BLaER1 treated with 17β-estradiol and CSF1 and Interleukin-3, amounts not matched to agents 10 nM and 100 nM (cell line): ENCODE data around the gene S100A16.

Source experiments
- H3K27ac ChIP-seq, 11 experiments: shearing (Covaris generic); formaldehyde crosslinking; 2 replicates each; pipeline ENCODE4 v1.8.1; 2022
- H3K27me3 ChIP-seq, 11 experiments: shearing (Covaris generic); formaldehyde crosslinking; 2 replicates each; pipeline ENCODE4 v1.8.1; 2022
- H3K36me3 ChIP-seq, 11 experiments: shearing (Covaris generic); formaldehyde crosslinking; 2 replicates each; pipeline ENCODE4 v1.8.1; 2022
- H3K4me1 ChIP-seq, 10 experiments: shearing (Covaris generic); formaldehyde crosslinking; 2 replicates each; pipeline ENCODE4 v1.8.1; 2022
- H3K4me2 ChIP-seq, 11 experiments: shearing (Covaris generic); formaldehyde crosslinking; 2 replicates each; pipeline ENCODE4 v1.8.1; 2022
- H3K4me3 ChIP-seq, 10 experiments: shearing (Covaris generic); formaldehyde crosslinking; 2 replicates each; pipeline ENCODE4 v1.8.1; 2022
- H3K9ac ChIP-seq, 11 experiments: shearing (Covaris generic); formaldehyde crosslinking; 2 replicates each; pipeline ENCODE4 v1.8.1; 2022
- H3K9me3 ChIP-seq, 11 experiments: shearing (Covaris generic); formaldehyde crosslinking; replicated peaks in 1 of 11; 2 replicates each; pipeline ENCODE4 v1.8.1; 2022
- H4K20me1 ChIP-seq, 11 experiments: shearing (Covaris generic); formaldehyde crosslinking; 2 replicates each; pipeline ENCODE4 v1.8.1; 2022
- Cebpa-rat ChIP-seq, 11 experiments: shearing (Covaris generic); IDR thresholded peaks; 2 replicates each; pipeline ENCODE4 v1.8.1; 2022

S100A16 gene

DNA sequence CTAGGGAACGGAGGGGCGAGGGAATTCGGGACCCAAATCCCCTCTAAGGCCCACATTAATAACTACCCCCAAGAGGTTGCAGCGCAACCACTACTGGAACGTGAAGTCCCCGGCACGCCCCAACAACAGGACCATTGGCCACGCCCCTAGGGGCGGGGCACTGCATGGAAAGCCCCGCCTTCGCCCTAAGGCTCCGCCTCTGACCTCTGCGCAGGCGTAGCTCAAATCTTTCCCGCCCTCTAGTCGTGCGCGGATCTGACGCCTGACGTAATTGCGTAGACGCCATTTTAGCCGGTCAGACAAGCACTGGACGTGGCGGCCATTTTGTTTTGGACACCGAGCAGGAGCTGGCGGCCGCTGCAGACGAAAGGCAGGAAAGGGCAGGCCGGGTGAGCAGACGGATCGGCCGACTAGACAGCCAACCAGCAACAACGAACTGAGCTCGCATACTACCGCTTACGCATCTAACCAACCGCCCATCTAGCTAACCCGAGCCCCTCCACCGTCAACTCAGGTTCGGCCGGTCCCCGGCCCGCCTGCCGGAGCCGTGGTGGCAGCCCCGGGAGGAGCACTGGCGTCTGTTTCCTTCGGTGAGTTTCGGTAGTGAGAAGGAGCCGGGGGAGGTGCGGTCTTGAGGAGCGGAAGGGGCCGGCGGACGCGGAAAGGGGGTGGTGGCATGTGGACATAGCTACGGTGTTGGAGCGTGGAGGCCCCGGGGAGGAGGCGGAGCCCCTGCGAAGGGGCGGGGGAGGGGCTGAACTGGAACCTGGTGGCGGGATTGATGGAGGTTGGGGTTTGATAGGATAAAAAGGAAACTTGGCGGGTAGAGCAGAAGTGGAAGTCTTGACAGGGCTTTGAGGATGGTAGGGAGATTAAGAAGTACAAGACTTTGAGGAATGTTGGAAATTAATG is 21.1 kb upstream of the S100A16 start, which contains the start of gene CHTOP:
CHTOP (plus strand) TSS at position 313 of the 912 bp plus-strand sequence. CDS start 2,523 bp downstream, outside the sequence.
- peaks cover 0 to 14% (median 3%) of the 10 kb centered on the region in 11 experiments; a peak in 6 of 22 replicates for H3K9me3 ChIP-seq
- peaks cover 0 to 17% (median 0%) of the 10 kb centered on the region in 11 experiments; a peak in 8 of 22 replicates for H4K20me1 ChIP-seq
- peak within 1 kb of the TSS; percentile 98 to 100 (median 99) for H3K27ac ChIP-seq
- peaks cover 36 to 60% (median 40%) of the 10 kb centered on the region in 11 experiments for H3K36me3 ChIP-seq
- peak within 1 kb of the TSS; percentile 76 to 96 (median 91) for H3K4me2 ChIP-seq
- TF ChIP-seq Cebpa-rat (IDR thresholded peaks at IDR 0.05) = no peak
- peak within 1 kb of the TSS; percentile 71 to 85 (median 80) for H3K4me3 ChIP-seq
- H3K9ac ChIP-seq = peak within 1 kb of the TSS; percentile 98 to 100 (median 99)
- H3K27me3 ChIP-seq = no peaks in the 10 kb centered on the region
- peaks cover 65 to 72% (median 70%) of the 10 kb centered on the region in 10 experiments for H3K4me1 ChIP-seq

- Histone ChIP-seq H3K27ac (peak overlapping the region in 10 of 11 experiments; percentile 98 to 100 (median 99); a peak in 17 of 22 replicates), H3K9me3 (peaks cover 0 to 14% (median 3%) of the 10 kb centered on the region in 11 experiments; a peak in 6 of 22 replicates), H3K9ac (peak overlapping the region in 3 of 11 experiments; percentile 98 to 100 (median 99); a peak in 4 of 22 replicates), H3K27me3 (no peaks in the 10 kb centered on the region), H3K4me1 (peaks cover 72 to 80% (median 77%) of the 10 kb centered on the region in 10 experiments), H3K4me3 (peak overlapping the region in 9 of 10 experiments; percentile 73 to 85 (median 81); a peak in 15 of 20 replicates), H3K4me2 (peak overlapping the region; percentile 21 to 93 (median 48); a peak in 21 of 22 replicates), H4K20me1 (peaks cover 0 to 17% (median 0%) of the 10 kb centered on the region in 11 experiments; a peak in 8 of 22 replicates), H3K36me3 (peaks cover 28 to 52% (median 33%) of the 10 kb centered on the region in 11 experiments)
- TF ChIP-seq Cebpa-rat (IDR thresholded peaks at IDR 0.05) = no peak
These were observed 20.3 kb upstream of the S100A16 start for GRCh38 chr1:153633161-153633753.

DNA sequence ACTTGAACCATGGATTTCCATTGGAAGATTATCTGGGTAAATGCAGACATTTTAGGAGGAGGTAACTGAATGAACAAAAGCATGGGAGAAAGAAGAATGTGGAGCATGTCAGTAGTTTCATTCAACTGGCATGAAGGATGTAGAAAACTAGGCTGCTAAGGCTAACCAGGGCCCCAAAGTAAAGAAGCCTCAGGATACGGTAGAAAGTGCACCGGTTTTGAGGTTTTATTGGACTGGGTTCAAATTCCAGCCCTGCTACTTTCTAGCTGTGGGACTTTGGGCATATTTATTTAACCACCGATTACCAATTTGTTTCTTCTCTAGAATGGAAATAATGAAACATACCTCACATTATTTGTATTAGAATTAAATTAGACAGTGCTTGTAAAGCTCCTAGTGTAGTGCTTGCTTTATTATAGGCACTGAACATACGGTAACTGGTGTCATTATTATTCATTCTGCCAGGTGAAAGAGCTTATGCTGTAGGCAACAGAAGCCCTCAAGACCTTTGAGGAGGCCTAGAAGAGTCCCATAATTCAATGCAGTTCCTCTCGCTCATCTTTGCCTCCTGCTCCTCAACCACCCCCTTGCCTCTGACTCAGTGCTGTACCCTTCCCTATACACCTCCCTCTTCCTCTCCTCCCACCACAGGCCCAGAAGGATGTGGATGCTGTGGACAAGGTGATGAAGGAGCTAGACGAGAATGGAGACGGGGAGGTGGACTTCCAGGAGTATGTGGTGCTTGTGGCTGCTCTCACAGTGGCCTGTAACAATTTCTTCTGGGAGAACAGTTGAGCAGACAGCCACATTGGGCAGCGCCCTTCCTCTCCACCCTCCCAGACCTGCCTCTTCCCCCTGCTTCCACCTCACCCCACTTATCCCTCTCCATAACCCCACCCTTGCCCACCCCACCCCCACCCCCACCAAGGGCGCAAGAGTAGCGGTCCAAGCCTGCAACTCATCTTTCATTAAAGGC is 18.4 kb upstream of the S100A16 start:
- Histone ChIP-seq H3K27me3 (no peaks in the 10 kb centered on the region), H3K9ac (peak overlapping the region in 1 of 11 experiments; percentile 74; a peak in 2 of 22 replicates), H3K9me3 (peaks cover 0 to 14% (median 3%) of the 10 kb centered on the region in 11 experiments; a peak in 6 of 22 replicates), H3K27ac (peak overlapping the region; percentile 16 to 92 (median 84); a peak in 12 of 22 replicates), H3K36me3 (peaks cover 9 to 33% (median 14%) of the 10 kb centered on the region in 11 experiments), H4K20me1 (peaks cover 0 to 15% (median 0%) of the 10 kb centered on the region in 11 experiments; a peak in 8 of 22 replicates), H3K4me1 (peaks cover 78 to 86% (median 83%) of the 10 kb centered on the region in 10 experiments), H3K4me3 (no peak overlapping the region), H3K4me2 (peak overlapping the region; percentile 20 to 100 (median 97); a peak in 17 of 22 replicates)
- TF ChIP-seq Cebpa-rat (IDR thresholded peaks at IDR 0.05) = no peak

DNA sequence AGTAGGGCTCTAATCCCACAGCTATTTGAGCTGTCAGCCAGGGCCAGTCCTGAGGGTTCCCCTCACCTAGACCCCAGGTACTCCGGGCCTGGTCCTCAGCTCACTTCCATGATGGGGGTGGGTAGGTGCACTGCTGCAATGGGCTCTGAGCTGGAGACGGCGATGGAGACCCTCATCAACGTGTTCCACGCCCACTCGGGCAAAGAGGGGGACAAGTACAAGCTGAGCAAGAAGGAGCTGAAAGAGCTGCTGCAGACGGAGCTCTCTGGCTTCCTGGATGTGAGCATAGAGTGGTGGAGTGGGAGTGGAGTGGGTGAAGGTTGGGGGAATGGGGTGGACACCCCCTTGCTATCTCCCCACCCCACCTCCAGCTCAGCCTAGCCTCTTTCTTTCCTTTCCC is 17.4 kb upstream of the S100A16 start:
- Histone ChIP-seq H3K4me2 (peak overlapping the region; percentile 84 to 100 (median 97)), H3K4me3 (peak overlapping the region in 5 of 10 experiments; percentile 20 to 75 (median 62); a peak in 7 of 20 replicates), H3K9me3 (peaks cover 0 to 14% (median 3%) of the 10 kb centered on the region in 11 experiments; a peak in 6 of 22 replicates), H3K27me3 (no peaks in the 10 kb centered on the region), H3K9ac (peak overlapping the region in 9 of 11 experiments; percentile 36 to 91 (median 82); a peak in 12 of 22 replicates), H4K20me1 (peaks cover 0 to 5% (median 0%) of the 10 kb centered on the region in 11 experiments; a peak in 7 of 22 replicates), H3K4me1 (peaks cover 78 to 86% (median 83%) of the 10 kb centered on the region in 10 experiments), H3K36me3 (peaks cover under 1 to 31% (median 8%) of the 10 kb centered on the region in 11 experiments; a peak in 19 of 22 replicates), H3K27ac (peak overlapping the region; percentile 66 to 92 (median 86); a peak in 18 of 22 replicates)
- no peak for TF ChIP-seq Cebpa-rat (IDR thresholded peaks at IDR 0.05)

- TF ChIP-seq Cebpa-rat (IDR thresholded peaks at IDR 0.05) = no peak
- Histone ChIP-seq H3K9ac (peak overlapping the region in 9 of 11 experiments; percentile 52 to 91 (median 82); a peak in 14 of 22 replicates), H3K4me2 (peak overlapping the region; percentile 84 to 100 (median 97)), H3K27me3 (no peaks in the 10 kb centered on the region), H3K9me3 (peaks cover 0 to 14% (median 3%) of the 10 kb centered on the region in 11 experiments; a peak in 6 of 22 replicates), H3K27ac (peak overlapping the region; percentile 66 to 92 (median 86); a peak in 20 of 22 replicates), H3K4me1 (peaks cover 78 to 86% (median 83%) of the 10 kb centered on the region in 10 experiments), H3K4me3 (peak overlapping the region in 5 of 10 experiments; percentile 47 to 75 (median 70); a peak in 8 of 20 replicates), H4K20me1 (peaks cover 0 to 3% (median 0%) of the 10 kb centered on the region in 11 experiments; a peak in 4 of 22 replicates), H3K36me3 (peaks cover 0 to 31% (median 10%) of the 10 kb centered on the region in 11 experiments; a peak in 17 of 22 replicates)
These were observed 17.0 kb upstream of the S100A16 start for GRCh38 chr1:153629971-153630370.

DNA sequence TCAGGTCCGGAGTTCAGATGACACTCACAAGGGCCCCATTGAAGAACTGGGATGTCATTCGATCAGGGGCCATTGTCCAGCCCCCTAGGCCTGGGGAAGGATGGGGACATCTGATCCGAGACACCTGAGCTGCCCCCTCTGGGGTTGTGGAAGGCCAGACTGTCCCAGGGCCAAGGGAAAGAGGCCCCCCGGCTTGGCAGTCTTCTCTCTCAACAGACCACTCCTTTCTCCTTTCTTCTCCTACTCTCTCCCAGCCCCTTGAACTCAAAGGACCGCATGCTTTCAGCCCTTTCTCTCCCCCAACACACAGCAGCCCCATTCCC is 16.4 kb upstream of the S100A16 start:
- no peak for TF ChIP-seq Cebpa-rat (IDR thresholded peaks at IDR 0.05)
- Histone ChIP-seq H3K4me3 (peak overlapping the region in 9 of 10 experiments; percentile 10 to 75 (median 62); a peak in 13 of 20 replicates), H4K20me1 (no peaks in the 10 kb centered on the region), H3K36me3 (peaks cover 0 to 37% (median 14%) of the 10 kb centered on the region in 11 experiments; a peak in 17 of 22 replicates), H3K27ac (peak overlapping the region; percentile 66 to 92 (median 86); a peak in 21 of 22 replicates), H3K27me3 (no peaks in the 10 kb centered on the region), H3K9ac (peak overlapping the region; percentile 62 to 91 (median 84); a peak in 17 of 22 replicates), H3K9me3 (peaks cover 0 to 14% (median 3%) of the 10 kb centered on the region in 11 experiments; a peak in 6 of 22 replicates), H3K4me2 (peak overlapping the region; percentile 84 to 100 (median 97)), H3K4me1 (peaks cover 85 to 92% (median 89%) of the 10 kb centered on the region in 10 experiments)
